ENCODE data around the gene CMTM1.

- TF ChIP-seq POLR2A (IDR thresholded peaks at IDR 0.05; ENCODE audit: low read depth, low read length) = no peak
- TF ChIP-seq POLR2AphosphoS5 (IDR thresholded peaks at IDR 0.05; ENCODE audit: low read depth, low read length) = no peak
- TF ChIP-seq TAF1 (IDR thresholded peaks at IDR 0.05; ENCODE audit: low read depth, low read length) = no peak
Measured at GRCh38 chr16:66544016-66544757, 22.1 kb upstream of the CMTM1 start.
